ENCODE data around the gene PBX1. TPM values are rescaled to one million over a fixed set of nuclear protein-coding genes. Genes with fewer than 3 reads are reported as not detected.

Gene PBX1
- total and polyA plus RNA-seq, 10 of the 15 experiments (the other 5 are each of a cell fraction or from before 2014, with no cell fraction given) = 0.05 to 0.28 (median 0.11) TPM; not detected in 5

- Histone ChIP-seq H3K79me2 (ENCODE audit: control insufficient read depth, insufficient read depth, low read length) (no peaks in the 10 kb centered on the region), H3K36me3 (ENCODE audit: control insufficient read depth in 2 of 2, insufficient read depth in 2 of 2, low read length in 1 of 2) (no peaks in the 10 kb centered on the region), H3K4me1 (ENCODE audit: control insufficient read depth, insufficient read depth, low read length) (no peaks in the 10 kb centered on the region), H3K27ac (ENCODE audit: control insufficient read depth, insufficient read depth) (no peak overlapping the region), H3K9ac (ENCODE audit: control insufficient read depth, insufficient read depth, low read length) (no peak overlapping the region), H2AFZ (ENCODE audit: control insufficient read depth, low read depth, low read length) (no peak overlapping the region), H3K4me3 (no peak overlapping the region), H3K4me2 (ENCODE audit: control insufficient read depth, insufficient read depth) (no peak overlapping the region), H4K20me1 (ENCODE audit: control insufficient read depth, insufficient read depth) (no peaks in the 10 kb centered on the region), H3K9me3 (replicated peaks; ENCODE audit: control insufficient read depth, insufficient read depth, low read length) (no peaks in the 10 kb centered on the region), H3K27me3 (replicated peaks in 1 of 2; ENCODE audit: control insufficient read depth in 2 of 2, insufficient read depth in 2 of 2, low read length in 1 of 2) (no peaks in the 10 kb centered on the region)
- CTCF ChIA-PET = no interaction called here
- intact Hi-C loops (cut with micrococcal nuclease; ENCODE audit: unreplicated experiment) (no loop called here), in situ Hi-C loops (cut with MboI) (no loop called here)
- RAD21 ChIA-PET (ENCODE audit: unreplicated experiment) = no interaction called here
- no TSS peak for BruUV-seq (replicated peaks)
- ATAC-seq = no peak
- FAIRE-seq = no peak
- SMC1A ChIA-PET (ENCODE audit: uncharacterized antibody, unreplicated experiment) = no interaction called here
- POLR2A ChIA-PET = no interaction called here
- DNase-seq (ENCODE audit: low read depth, low spot score) = no peak
- WGBS (ENCODE audit: insufficient coverage, insufficient replicate concordance, low lambda C conversion rate, missing lambda C conversion rate) = 35% methylated on average over 5 of the region's 5 CpGs
- no peak for TF ChIP-seq IKZF2 (IDR thresholded peaks at IDR 0.05)
- TF ChIP-seq CREM (IDR thresholded peaks at IDR 0.05; ENCODE audit: low read depth) = no peak
- no peak for TF ChIP-seq ZNF622 (IDR thresholded peaks at IDR 0.05)
- TF ChIP-seq TBL1XR1 (IDR thresholded peaks at IDR 0.05; ENCODE audit: low read depth, low read length) = no peak
- TF ChIP-seq ETV6 (conservative IDR thresholded peaks at IDR 0.05 in 1 of 2, IDR thresholded peaks at IDR 0.05 in 1 of 2; ENCODE audit: borderline replicate concordance in 1 of 2, low read depth in 1 of 2) = no peak
- no peak for TF ChIP-seq JUND (IDR thresholded peaks at IDR 0.05; ENCODE audit: low read depth, low read length)
- TF ChIP-seq ZNF687 (IDR thresholded peaks at IDR 0.05) = no peak
- TF ChIP-seq YBX1 (IDR thresholded peaks at IDR 0.05) = no peak
- TF ChIP-seq RFX5 (IDR thresholded peaks at IDR 0.05; ENCODE audit: low read depth, low read length) = no peak
- TF ChIP-seq SUZ12 (IDR thresholded peaks at IDR 0.05; ENCODE audit: unreplicated experiment) = no peak
- no peak for TF ChIP-seq RELB (IDR thresholded peaks at IDR 0.05; ENCODE audit: low read depth)
- TF ChIP-seq IRF4 (IDR thresholded peaks at IDR 0.05; ENCODE audit: low read depth, low read length) = no peak
- TF ChIP-seq CTCF (IDR thresholded peaks at IDR 0.05 in 2 of 3, conservative IDR thresholded peaks at IDR 0.05 in 1 of 3; ENCODE audit: control insufficient read depth in 2 of 3, extremely low read depth in 1 of 3, insufficient read depth in 1 of 3, low read depth in 3 of 3, low read length in 3 of 3) = no peak
- no peak for TF ChIP-seq SUPT20H (IDR thresholded peaks at IDR 0.05; ENCODE audit: borderline replicate concordance, control insufficient read depth, low read depth, low read length)
Observed at GRCh38 chr1:164575356-164575886, 16.4 kb downstream of the PBX1 start.
